Stimulated activated memory B cell treated with anti-CD40 and anti-IgM and Interleukin-4, amounts not matched to agents 10 μg/mL and 1 μg/mL and 100 μg/mL, for 72 hours (primary cell): ENCODE measurements around the gene PPP4R1.
A peak's percentile ranks its signal among the peaks of the same experiment; 100 is the strongest.

Experiments
- ATAC-seq: fragments of 150-1000 bp; cut with Tn5 transposase; 2 replicates; pipeline ENCODE4 v1.10.0; 2021
- H3K27ac Mint-ChIP-seq: one replicate; pipeline ENCODE4 v1.8.0; 2022; ENCODE audit warnings: mild to moderate bottlenecking, mixed read lengths
- H3K27me3 Mint-ChIP-seq: one replicate; pipeline ENCODE4 v1.8.0; 2022; ENCODE audit warnings: mixed read lengths
- H3K36me3 Mint-ChIP-seq: one replicate; pipeline ENCODE4 v1.8.0; 2022; ENCODE audit warnings: mixed read lengths
- H3K4me1 Mint-ChIP-seq: one replicate; pipeline ENCODE4 v1.8.0; 2022; ENCODE audit warnings: mixed read lengths
- H3K4me3 Mint-ChIP-seq: one replicate; pipeline ENCODE4 v1.8.0; 2022; ENCODE audit warnings: mild to moderate bottlenecking, moderate library complexity, mixed read lengths
- H3K9me3 Mint-ChIP-seq: one replicate; pipeline ENCODE4 v1.8.0; 2022; ENCODE audit warnings: mixed read lengths

Gene PPP4R1

GRCh38 chr18:9586814-9587213 lies 27.5 kb downstream of the PPP4R1 start:
- no peaks in the 10 kb centered on the region for H3K4me1 Mint-ChIP-seq
- ATAC-seq, result no peak
- no peak overlapping the region for H3K4me3 Mint-ChIP-seq
- H3K36me3 Mint-ChIP-seq, result peaks cover 77% of the 10 kb centered on the region
- no peaks in the 10 kb centered on the region for H3K27me3 Mint-ChIP-seq
- H3K27ac Mint-ChIP-seq, result no peak overlapping the region
- H3K9me3 Mint-ChIP-seq, result peaks cover 8% of the 10 kb centered on the region

GRCh38 chr18:9581667-9582066 lies 32.7 kb downstream of the PPP4R1 start:
- Mint-ChIP-seq H3K27me3 (no peaks in the 10 kb centered on the region), H3K4me1 (no peaks in the 10 kb centered on the region), H3K4me3 (no peak overlapping the region), H3K27ac (no peak overlapping the region), H3K36me3 (peaks cover 75% of the 10 kb centered on the region), H3K9me3 (peaks cover 14% of the 10 kb centered on the region)
- ATAC-seq, result no peak

- ATAC-seq, result no peak
- Mint-ChIP-seq H3K4me1 (no peaks in the 10 kb centered on the region), H3K9me3 (peaks cover 14% of the 10 kb centered on the region), H3K27ac (no peak overlapping the region), H3K27me3 (no peaks in the 10 kb centered on the region), H3K4me3 (no peak overlapping the region), H3K36me3 (peaks cover 58% of the 10 kb centered on the region)
These were observed 36.1 kb downstream of the PPP4R1 start for GRCh38 chr18:9578306-9578705.

GRCh38 chr18:9577361-9577760 lies 37.0 kb downstream of the PPP4R1 start:
- ATAC-seq, result no peak
- H3K4me3 Mint-ChIP-seq, result no peak overlapping the region
- peaks cover 50% of the 10 kb centered on the region for H3K36me3 Mint-ChIP-seq
- H3K27me3 Mint-ChIP-seq, result no peaks in the 10 kb centered on the region
- peaks cover 11% of the 10 kb centered on the region for H3K9me3 Mint-ChIP-seq
- no peaks in the 10 kb centered on the region for H3K4me1 Mint-ChIP-seq
- no peak overlapping the region for H3K27ac Mint-ChIP-seq

- peaks cover 45% of the 10 kb centered on the region for H3K36me3 Mint-ChIP-seq
- no peak overlapping the region for H3K27ac Mint-ChIP-seq
- no peaks in the 10 kb centered on the region for H3K9me3 Mint-ChIP-seq
- no peak overlapping the region for H3K4me3 Mint-ChIP-seq
- peak; percentile 27 for ATAC-seq
- H3K27me3 Mint-ChIP-seq, result no peaks in the 10 kb centered on the region
- H3K4me1 Mint-ChIP-seq, result no peaks in the 10 kb centered on the region
These were observed 38.8 kb downstream of the PPP4R1 start for GRCh38 chr18:9575558-9575957.

GRCh38 chr18:9574473-9575115 lies 39.8 kb downstream of the PPP4R1 start:
- no peak for ATAC-seq
- no peaks in the 10 kb centered on the region for H3K9me3 Mint-ChIP-seq
- H3K27me3 Mint-ChIP-seq, result no peaks in the 10 kb centered on the region
- no peak overlapping the region for H3K27ac Mint-ChIP-seq
- no peak overlapping the region for H3K4me3 Mint-ChIP-seq
- H3K4me1 Mint-ChIP-seq, result no peaks in the 10 kb centered on the region
- peaks cover 42% of the 10 kb centered on the region for H3K36me3 Mint-ChIP-seq

GRCh38 chr18:9571546-9571945 lies 42.8 kb downstream of the PPP4R1 start:
- no peak for ATAC-seq
- no peaks in the 10 kb centered on the region for H3K27me3 Mint-ChIP-seq
- no peaks in the 10 kb centered on the region for H3K4me1 Mint-ChIP-seq
- no peak overlapping the region for H3K27ac Mint-ChIP-seq
- no peaks in the 10 kb centered on the region for H3K9me3 Mint-ChIP-seq
- no peak overlapping the region for H3K4me3 Mint-ChIP-seq
- H3K36me3 Mint-ChIP-seq, result peaks cover 38% of the 10 kb centered on the region

GRCh38 chr18:9570255-9570654 lies 44.1 kb downstream of the PPP4R1 start:
- ATAC-seq, result no peak
- H3K4me1 Mint-ChIP-seq, result no peaks in the 10 kb centered on the region
- no peak overlapping the region for H3K27ac Mint-ChIP-seq
- peaks cover 34% of the 10 kb centered on the region for H3K36me3 Mint-ChIP-seq
- H3K27me3 Mint-ChIP-seq, result no peaks in the 10 kb centered on the region
- H3K9me3 Mint-ChIP-seq, result no peaks in the 10 kb centered on the region
- H3K4me3 Mint-ChIP-seq, result no peak overlapping the region

GRCh38 chr18:9569178-9569577 lies 45.2 kb downstream of the PPP4R1 start:
- H3K27me3 Mint-ChIP-seq, result no peaks in the 10 kb centered on the region
- H3K27ac Mint-ChIP-seq, result no peak overlapping the region

GRCh38 chr18:9568186-9568585 lies 46.2 kb downstream of the PPP4R1 start:
- Mint-ChIP-seq H3K4me3 (no peak overlapping the region), H3K4me1 (no peaks in the 10 kb centered on the region), H3K9me3 (no peaks in the 10 kb centered on the region), H3K36me3 (peaks cover 39% of the 10 kb centered on the region), H3K27ac (no peak overlapping the region), H3K27me3 (no peaks in the 10 kb centered on the region)
- ATAC-seq, result no peak

More at GRCh38 chr18:9569178-9569577, 45.2 kb downstream of the PPP4R1 start:
- no peak overlapping the region for H3K4me3 Mint-ChIP-seq
- H3K9me3 Mint-ChIP-seq, result no peaks in the 10 kb centered on the region
- ATAC-seq, result no peak
- H3K36me3 Mint-ChIP-seq, result peaks cover 32% of the 10 kb centered on the region
- no peaks in the 10 kb centered on the region for H3K4me1 Mint-ChIP-seq

GRCh38 chr18:9565407-9565806 lies 49.0 kb downstream of the PPP4R1 start:
- H3K27ac Mint-ChIP-seq, result no peak overlapping the region
- no peaks in the 10 kb centered on the region for H3K9me3 Mint-ChIP-seq

GRCh38 chr18:9563331-9563730 lies 51.0 kb downstream of the PPP4R1 start:
- no peaks in the 10 kb centered on the region for H3K9me3 Mint-ChIP-seq

More at GRCh38 chr18:9565407-9565806, 49.0 kb downstream of the PPP4R1 start:
- Mint-ChIP-seq H3K36me3 (peaks cover 47% of the 10 kb centered on the region), H3K4me1 (no peaks in the 10 kb centered on the region), H3K4me3 (no peak overlapping the region), H3K27me3 (no peaks in the 10 kb centered on the region)
- ATAC-seq, result no peak

GRCh38 chr18:9562584-9562983 lies 51.8 kb downstream of the PPP4R1 start:
- H3K4me1 Mint-ChIP-seq, result no peaks in the 10 kb centered on the region
- no peaks in the 10 kb centered on the region for H3K9me3 Mint-ChIP-seq
- H3K36me3 Mint-ChIP-seq, result peaks cover 65% of the 10 kb centered on the region
- no peak overlapping the region for H3K4me3 Mint-ChIP-seq
- H3K27ac Mint-ChIP-seq, result no peak overlapping the region
- ATAC-seq, result no peak
- no peaks in the 10 kb centered on the region for H3K27me3 Mint-ChIP-seq

More at GRCh38 chr18:9563331-9563730, 51.0 kb downstream of the PPP4R1 start:
- Mint-ChIP-seq H3K4me3 (no peak overlapping the region), H3K36me3 (peaks cover 57% of the 10 kb centered on the region), H3K27me3 (no peaks in the 10 kb centered on the region), H3K4me1 (no peaks in the 10 kb centered on the region), H3K27ac (no peak overlapping the region)
- ATAC-seq, result no peak

GRCh38 chr18:9561759-9562158 lies 52.6 kb downstream of the PPP4R1 start:
- H3K4me3 Mint-ChIP-seq, result no peak overlapping the region
- ATAC-seq, result no peak
- no peaks in the 10 kb centered on the region for H3K4me1 Mint-ChIP-seq
- H3K27ac Mint-ChIP-seq, result no peak overlapping the region
- H3K9me3 Mint-ChIP-seq, result no peaks in the 10 kb centered on the region
- no peaks in the 10 kb centered on the region for H3K27me3 Mint-ChIP-seq
- peaks cover 68% of the 10 kb centered on the region for H3K36me3 Mint-ChIP-seq

GRCh38 chr18:9559253-9559652 lies 55.1 kb downstream of the PPP4R1 start:
- H3K4me3 Mint-ChIP-seq, result no peak overlapping the region
- no peaks in the 10 kb centered on the region for H3K9me3 Mint-ChIP-seq
- no peak overlapping the region for H3K27ac Mint-ChIP-seq
- H3K27me3 Mint-ChIP-seq, result no peaks in the 10 kb centered on the region
- ATAC-seq, result no peak
- peaks cover 86% of the 10 kb centered on the region for H3K36me3 Mint-ChIP-seq
- no peaks in the 10 kb centered on the region for H3K4me1 Mint-ChIP-seq

GRCh38 chr18:9558387-9559064 lies 55.8 kb downstream of the PPP4R1 start:
- H3K4me3 Mint-ChIP-seq, result no peak overlapping the region
- H3K9me3 Mint-ChIP-seq, result no peaks in the 10 kb centered on the region
- ATAC-seq, result no peak
- no peaks in the 10 kb centered on the region for H3K27me3 Mint-ChIP-seq
- H3K27ac Mint-ChIP-seq, result no peak overlapping the region
- peaks cover 89% of the 10 kb centered on the region for H3K36me3 Mint-ChIP-seq
- no peaks in the 10 kb centered on the region for H3K4me1 Mint-ChIP-seq
